Stimulated activated CD4-positive, alpha-beta T cell treated with anti-CD3 and anti-CD28 coated beads, Interleukin-12 subunit alpha, Interleukin-12 subunit beta, amount 100 ng/mL, for 4 hours (primary cell): ENCODE results near the gene GNG12.

Experiments used
- DNase-seq: peaks from one replicate; pipeline ENCODE4 v3.0.0-alpha.2; 2020

Gene GNG12

GRCh38 chr1:67832737-67833601 lies at the start of gene GNG12:
TSS of gene GNG12 (minus strand) at chr1:67833467. CDS start at chr1:67707686, 125,781 bp downstream.
- peak; percentile 25 for DNase-seq

GRCh38 chr1:67882196-67882958 lies 49.1 kb upstream of the GNG12 start:
- no peak for DNase-seq

- DNase-seq, result no peak
Measured at GRCh38 chr1:67880056-67880601, 46.9 kb upstream of the GNG12 start.

- DNase-seq, result no peak
Measured at GRCh38 chr1:67879485-67879884, 46.2 kb upstream of the GNG12 start.

- no peak for DNase-seq
Measured at GRCh38 chr1:67874501-67875111, 41.3 kb upstream of the GNG12 start.

- no peak for DNase-seq
Measured at GRCh38 chr1:67869233-67869632, 36.0 kb upstream of the GNG12 start.

GRCh38 chr1:67863637-67864036 lies 30.4 kb upstream of the GNG12 start:
- no peak for DNase-seq

GRCh38 chr1:67862685-67863084 lies 29.4 kb upstream of the GNG12 start:
- DNase-seq, result no peak

GRCh38 chr1:67861856-67862516 lies 28.7 kb upstream of the GNG12 start:
- no peak for DNase-seq

- no peak for DNase-seq
Measured at GRCh38 chr1:67860776-67861175, 27.5 kb upstream of the GNG12 start.

GRCh38 chr1:67856921-67857320 lies 23.7 kb upstream of the GNG12 start:
- DNase-seq, result no peak

GRCh38 chr1:67855961-67856360 lies 22.7 kb upstream of the GNG12 start:
- DNase-seq, result no peak

GRCh38 chr1:67855444-67855843 lies 22.2 kb upstream of the GNG12 start:
- no peak for DNase-seq

GRCh38 chr1:67853704-67854103 lies 20.4 kb upstream of the GNG12 start:
- no peak for DNase-seq

- no peak for DNase-seq
Measured at GRCh38 chr1:67851800-67852199, 18.5 kb upstream of the GNG12 start.

GRCh38 chr1:67850611-67851075 lies 17.4 kb upstream of the GNG12 start:
- DNase-seq, result no peak

GRCh38 chr1:67850151-67850551 lies 16.9 kb upstream of the GNG12 start:
- DNase-seq, result no peak

- DNase-seq, result no peak
Measured at GRCh38 chr1:67847466-67847865, 14.2 kb upstream of the GNG12 start.

GRCh38 chr1:67846538-67846937 lies 13.3 kb upstream of the GNG12 start:
- DNase-seq, result no peak

- DNase-seq, result no peak
Measured at GRCh38 chr1:67844988-67845387, 11.7 kb upstream of the GNG12 start.

GRCh38 chr1:67843746-67844145 lies 10.5 kb upstream of the GNG12 start:
- DNase-seq, result no peak

- no peak for DNase-seq
Measured at GRCh38 chr1:67843331-67843730, 10.1 kb upstream of the GNG12 start.

- no peak for DNase-seq
Measured at GRCh38 chr1:67840449-67840848, 7.2 kb upstream of the GNG12 start.
